ENCODE results near the gene FOXN3.

FOXN3 gene

DNA sequence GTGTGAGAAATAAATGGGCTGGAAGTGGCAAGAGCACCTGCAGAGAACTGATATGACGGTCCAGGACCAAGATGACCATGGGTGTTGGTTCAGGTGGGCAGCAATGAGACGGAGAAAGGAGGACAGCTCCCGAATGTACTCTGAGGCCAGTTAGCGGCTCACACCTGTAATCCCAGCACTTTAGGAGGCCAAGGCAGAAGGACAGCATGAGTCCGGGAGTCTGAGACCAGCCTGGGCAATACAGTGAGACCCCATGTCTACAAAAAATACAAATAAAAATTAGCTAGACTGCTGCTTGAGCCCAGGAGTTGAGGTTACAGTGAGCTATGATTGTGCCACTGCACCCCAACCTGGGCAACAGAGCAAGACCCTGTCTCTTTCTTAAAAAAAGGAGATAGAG, 60.1 kb downstream of the FOXN3 start:
- FAIRE-seq = no peak

DNA sequence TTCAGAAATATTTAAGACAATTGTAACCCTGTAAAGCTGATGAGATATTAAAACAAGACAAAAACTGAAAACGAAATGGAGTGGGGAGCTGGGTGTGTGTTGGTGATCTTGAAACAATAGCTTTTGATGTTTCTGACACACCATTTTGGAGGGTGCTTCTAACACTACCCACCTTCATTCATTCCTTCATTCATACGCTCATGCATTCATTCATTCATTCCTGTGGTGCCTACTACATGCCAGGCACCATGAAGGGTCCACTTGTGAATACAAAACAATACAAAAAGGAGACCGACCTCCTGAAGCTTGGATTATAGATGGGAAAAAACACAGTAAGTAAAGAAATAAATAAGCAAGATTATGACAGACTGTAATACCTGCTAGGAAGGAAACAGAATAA, 60.5 kb downstream of the FOXN3 start:
- no peak for FAIRE-seq

DNA sequence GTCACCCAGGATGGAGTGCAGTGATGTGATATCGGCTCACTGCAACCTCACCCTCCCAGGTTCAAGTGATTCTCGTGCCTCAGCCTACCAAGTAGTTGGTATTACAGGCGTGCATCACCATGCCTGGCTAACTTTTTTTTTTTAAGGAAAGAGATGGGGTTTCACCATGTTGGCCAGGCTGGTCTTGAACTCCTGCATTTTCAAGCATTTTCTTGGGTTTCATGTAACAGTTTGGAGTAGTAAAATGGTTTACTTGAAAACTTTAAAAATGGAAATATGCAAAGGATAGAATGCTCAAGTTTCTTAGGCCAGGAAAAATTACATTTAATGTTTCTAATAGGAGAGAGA, 63.3 kb downstream of the FOXN3 start:
- FAIRE-seq = no peak

DNA sequence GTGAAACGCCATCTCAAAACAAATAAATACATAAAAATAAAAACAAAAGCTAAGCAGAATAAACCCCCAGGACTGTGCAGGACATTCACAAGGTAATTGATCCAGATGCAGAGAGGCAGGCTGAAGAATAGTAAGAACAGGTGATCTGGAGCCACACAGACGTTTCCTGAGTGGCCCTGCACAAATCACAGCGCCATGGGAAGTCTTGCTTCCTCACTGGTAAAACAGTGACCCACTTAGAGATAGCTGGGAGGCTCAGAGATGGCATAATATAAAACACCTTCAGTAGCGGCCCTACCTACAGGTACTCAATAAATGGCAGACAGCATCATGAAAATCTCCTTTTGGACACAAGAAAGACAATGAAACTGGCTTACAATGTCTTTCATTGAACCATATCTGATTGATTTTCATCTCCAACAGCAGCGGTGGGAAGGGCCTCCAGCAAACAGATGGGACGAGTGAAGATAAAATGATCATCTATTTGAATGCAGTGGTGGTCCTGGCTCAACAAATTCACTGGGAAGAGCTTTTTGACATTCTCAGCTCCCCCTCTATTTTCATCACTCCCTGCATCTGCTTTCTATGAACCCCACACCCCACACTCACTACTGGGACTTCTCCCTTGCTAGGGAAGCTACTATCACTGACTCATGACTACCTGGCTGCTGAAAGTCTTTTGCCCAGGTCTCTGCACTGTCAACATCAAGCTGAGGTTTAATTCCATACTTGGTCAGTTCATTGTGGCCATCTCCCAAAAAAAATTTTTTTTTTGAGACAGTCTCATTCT, 63.9 kb downstream of the FOXN3 start:
- FAIRE-seq = no peak

DNA sequence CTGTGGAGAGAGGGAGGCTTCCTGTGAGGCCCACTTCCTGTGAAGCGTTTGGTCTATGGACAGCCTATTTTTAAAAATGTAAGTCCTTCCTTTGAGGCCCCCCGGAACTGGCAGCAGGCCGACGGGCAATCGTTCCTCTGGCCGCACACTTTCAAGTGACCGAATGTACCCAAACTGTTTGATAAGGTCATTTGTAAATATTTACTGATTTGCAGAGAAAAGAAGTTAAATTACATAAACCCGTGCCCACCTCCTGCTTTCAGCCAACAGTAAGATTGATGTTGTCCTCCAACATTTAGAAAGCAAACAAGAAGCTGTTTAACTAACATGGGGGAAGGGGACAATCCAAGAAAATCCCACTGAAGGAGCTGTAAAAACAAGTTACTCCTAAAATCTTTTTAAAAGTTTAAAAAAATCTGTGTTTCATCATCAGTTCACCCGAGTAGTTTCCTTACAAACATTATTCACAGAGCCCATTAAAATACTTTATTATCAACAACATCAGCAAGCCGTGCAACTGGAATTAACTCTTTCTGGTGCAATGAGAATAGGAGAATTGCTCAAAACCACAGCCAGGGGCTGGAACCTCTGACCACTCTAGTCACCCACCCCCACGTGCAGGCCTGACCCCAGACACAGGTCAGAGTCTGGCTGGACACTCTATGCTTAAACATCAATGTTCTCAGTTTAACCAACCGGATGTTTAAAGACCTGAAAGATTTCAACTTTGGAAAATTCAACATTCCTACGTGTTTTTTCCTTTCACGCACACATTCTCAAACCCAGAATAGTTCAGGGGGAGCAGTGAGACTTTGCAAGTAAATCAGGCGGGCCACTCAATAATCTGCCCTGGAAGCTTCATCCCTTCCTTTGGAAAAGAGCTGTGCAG, 65.3 kb downstream of the FOXN3 start:
- FAIRE-seq = no peak

DNA sequence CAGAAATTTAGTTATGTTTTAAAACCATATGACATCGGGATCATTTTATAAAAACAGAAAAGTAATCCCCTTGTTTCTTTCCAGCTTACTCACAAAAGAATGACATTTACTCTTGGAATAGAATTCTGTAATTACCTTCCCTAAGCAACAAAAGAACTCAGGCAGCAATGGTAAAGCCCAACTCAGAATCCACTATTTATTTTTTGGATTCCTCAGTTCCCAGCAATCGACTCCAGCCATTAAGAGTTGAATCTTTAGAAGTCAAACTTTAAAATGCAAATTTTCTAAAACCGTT, 65.9 kb downstream of the FOXN3 start:
- FAIRE-seq = no peak

DNA sequence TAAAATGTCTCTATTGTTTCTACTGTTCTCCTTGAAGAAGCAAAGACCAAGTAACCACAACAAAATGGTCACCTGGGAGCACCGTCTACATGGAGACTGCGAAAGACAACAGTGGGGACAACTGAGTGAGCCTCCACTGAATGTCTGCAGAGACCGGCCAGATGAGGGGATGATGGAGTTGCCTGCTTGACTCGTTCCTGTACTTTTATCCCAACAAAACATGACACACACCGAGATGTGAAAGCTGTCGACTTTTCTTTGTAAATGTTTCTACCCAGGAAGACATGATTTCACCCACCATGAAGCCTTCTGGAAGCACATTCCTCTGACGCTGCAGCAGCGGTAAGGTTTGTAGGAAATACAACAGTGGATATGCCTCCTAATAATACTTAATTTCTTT, 66.9 kb downstream of the FOXN3 start:
- no peak for FAIRE-seq

DNA sequence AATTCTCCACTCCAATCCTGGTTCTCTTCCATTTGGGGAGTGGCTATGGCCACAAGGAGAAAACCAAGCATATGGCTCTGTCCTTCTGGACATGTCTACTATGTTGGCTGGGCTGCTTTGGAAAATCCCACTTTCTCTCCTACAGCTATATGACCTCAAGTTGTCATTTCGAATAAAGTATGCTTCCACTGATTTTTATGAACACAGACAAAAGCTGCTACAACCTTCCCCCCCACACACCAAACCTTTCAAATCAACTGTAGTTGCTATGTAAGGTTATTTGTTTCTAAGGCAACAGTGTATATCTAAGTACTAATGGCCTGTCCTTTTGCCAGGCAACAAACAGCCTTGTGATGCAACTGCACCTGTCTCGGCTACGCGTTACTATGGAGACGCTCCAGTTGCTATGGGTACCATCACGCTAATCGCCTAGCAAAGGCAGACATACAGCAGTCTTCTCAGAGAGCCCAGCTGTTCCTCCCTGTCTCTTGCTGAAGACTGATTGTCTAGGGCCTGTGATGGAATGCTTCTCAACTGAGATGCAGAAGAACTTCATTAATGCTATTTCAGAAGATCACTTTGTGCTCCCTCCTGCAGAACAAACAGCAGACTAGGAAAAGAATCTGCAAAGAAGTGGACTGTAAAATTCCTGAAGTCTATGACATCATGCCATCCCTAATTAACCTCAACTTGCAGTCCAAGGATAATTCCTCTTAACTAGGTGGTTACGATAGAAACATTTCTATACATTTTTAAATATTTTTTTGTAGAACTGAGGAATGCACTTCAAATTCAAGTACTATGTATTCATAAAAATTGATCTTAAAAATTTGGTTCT, 67.6 kb downstream of the FOXN3 start:
- no peak for FAIRE-seq

DNA sequence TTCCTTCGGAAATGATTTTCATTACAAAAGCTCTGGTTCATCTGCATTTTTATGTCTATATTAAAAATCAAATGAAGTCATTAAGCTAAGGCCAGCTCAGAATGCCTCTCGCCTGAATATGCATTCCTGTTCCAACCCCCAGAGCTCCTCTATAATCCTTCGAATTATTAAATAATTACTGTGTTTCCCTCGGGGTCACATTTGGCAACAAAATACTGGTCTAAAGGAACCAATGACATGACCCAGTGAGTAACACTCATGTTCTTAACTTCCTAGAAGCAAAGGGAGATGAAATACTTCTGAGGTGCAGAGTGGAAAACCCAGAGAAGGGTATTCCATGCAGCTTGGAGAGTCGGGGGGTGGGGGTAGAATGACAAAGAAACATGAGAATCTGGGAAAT, 68.3 kb downstream of the FOXN3 start:
- no peak for FAIRE-seq

DNA sequence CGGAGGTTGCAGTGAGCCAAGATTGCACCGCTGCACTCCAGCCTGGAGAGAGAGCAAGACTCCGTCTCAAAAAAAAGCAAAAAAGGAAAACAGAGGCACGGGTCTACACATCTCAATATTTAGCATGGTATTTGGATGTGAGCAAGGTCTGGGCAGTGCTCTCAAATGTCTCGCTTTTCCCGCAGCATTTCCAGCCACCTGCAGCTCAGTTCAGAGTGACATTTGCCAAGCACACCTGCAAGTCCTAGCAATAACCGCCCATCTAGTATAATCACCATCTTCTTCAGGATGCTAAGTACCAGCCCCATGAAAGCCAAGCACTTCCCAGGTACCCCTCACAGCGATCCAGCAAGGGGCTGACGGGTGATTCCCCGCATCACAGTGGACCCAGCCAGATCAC, 69.1 kb downstream of the FOXN3 start:
- FAIRE-seq = no peak

DNA sequence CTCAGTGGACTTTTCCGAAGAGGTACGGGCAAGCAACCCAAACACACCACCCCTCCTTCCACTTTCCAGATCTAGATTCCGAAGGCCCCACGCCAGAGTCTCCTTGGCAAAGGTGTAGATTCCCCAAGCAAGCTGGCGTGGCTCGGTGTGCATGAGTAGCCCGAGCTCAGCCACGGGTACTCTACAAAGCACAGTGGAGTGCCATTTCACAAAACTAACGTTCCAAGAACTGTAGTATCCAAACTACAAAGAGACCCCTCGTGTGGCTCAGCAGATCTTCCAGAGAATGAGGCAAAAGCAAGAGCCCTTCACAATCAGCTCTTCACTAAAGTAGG, 72.1 kb downstream of the FOXN3 start:
- FAIRE-seq = no peak

DNA sequence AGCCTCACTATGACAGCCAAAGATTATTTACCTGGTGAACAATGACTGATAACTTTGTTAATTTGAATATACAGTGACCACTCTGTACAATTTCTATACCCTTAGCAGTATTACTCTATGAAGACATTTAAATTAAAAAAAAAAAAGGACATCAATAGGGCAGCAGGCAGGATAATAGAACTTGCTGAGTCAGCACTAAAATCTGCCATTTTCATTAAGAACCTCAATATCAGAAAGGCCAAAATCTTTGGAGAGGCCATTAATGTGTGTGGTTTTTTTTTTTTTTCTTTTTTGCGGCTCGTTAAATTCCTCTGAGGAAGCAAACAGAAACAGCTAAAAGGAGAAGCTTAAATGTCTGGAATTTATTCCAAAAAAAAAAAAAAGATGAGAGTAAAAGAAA, 73.7 kb downstream of the FOXN3 start:
- FAIRE-seq = no peak

DNA sequence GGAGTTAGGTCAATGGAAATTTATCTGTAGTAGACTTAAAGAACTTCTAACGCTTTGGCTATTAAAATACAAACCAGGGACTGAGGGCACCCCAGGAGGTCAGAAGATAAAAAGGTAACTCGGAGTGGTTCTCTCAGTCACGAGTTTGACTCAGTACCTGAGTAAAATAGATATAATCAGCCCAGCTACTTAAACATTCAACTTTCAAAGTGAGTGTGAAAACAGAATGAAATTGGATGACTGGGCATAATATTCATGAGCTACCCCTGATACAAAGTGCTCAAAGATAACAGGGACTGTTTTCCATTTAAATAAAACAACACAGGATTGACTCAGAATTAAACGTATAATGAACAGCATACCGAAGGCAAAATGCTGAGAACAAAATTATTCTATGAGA, 75.0 kb downstream of the FOXN3 start:
- no peak for FAIRE-seq

DNA sequence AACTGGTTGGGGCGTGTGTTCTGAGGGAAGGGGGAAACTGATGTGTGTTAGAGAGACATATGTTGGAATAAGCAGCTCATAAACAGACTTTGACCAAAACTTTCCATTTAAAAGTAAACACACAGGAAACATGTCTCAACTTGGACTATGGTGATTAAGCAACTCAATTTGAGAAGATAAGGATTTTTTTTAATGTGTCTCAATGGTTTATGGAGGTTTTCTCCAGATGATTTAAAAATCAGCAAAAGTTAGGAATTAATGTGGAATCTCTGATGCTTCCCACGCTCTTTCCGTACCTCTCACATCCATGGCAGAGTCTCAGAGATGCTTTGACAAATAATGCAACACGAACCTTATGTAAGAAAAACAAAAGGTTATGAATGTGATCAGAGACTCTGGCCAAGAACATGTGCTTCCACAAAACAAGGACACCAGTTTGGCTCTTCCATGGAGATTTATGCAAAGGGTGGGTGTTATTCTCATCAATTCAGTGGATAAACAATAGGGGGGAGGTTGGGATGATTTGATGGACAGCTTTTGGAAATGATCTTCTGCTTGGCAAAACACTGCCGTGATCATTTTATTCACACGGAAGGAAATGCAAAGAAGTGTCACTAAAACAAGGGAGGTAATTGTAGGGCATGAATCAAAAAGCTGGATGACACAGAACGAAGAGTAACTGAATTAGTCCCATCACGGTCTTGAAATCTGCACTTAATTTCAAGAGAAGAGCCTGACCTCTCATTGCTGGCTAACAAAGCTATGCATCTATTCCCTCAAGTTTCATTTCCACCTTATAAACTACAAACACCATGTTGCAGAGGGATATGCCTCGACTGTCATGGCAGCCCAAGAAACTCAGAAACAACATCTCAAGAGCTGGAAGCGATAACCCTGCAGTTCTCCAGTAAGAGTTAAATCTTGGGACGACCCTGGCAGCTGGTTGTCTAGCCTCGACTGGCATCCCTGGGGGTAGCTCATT, 76.5 kb downstream of the FOXN3 start:
- no peak for FAIRE-seq

DNA sequence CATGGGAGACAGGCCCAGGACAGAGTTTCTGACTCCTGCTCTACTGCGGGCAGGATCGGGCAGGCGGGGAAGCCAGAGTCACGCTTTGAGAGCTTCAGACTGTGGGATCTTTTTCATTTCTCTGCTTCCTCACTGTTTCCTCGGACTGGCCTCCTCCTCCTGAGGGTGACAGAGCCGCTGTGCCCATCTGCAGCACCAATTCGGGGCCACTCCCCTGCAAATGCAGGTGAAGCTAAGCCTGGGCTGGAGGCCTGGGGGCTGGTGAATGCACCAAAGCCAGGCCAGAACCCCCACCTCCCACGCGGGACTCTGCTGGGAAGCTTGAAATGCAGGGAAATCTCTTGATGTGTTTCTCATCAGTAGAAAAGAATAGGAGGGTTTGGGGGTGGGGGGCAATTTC, 77.5 kb downstream of the FOXN3 start:
- no peak for FAIRE-seq

DNA sequence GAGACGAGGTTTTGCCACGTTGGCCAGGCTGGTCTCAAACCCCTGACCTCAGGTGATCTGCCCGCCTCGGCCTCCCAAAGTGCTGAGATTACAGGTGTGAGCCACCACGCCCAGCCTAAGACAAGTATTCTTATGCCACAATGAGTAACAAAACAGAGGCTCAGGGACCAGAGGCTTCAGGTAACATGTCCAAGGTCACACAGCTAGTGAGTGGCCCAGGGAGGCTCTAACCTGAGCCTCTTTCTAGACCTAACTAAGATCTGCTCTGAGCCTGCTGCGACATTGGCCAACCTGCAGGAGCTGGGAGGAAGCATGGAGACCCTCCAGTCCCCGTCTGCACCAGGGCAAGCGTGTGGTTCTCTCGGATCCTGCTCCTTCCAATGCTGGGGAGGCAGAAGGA, 77.9 kb downstream of the FOXN3 start:
- no peak for FAIRE-seq

DNA sequence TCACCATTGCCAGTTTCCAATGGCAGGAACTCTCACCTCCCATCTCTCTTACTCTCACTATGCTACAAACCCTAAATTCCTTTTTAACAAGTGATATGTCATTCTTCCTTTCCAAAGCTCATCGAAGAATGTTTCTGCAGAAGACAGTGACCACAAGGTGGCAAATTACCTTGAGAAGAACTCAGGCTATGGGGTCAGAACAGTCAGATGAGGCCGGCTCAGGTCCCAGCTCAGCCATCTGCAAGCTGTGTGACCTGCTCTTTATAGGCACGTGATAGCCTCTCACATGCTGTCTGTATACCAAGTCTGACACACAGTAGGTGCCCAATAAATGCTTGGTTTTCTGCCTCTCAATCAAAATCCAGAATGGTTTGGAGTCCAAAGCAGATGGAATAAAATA, 80.7 kb downstream of the FOXN3 start:
- FAIRE-seq = no peak

DNA sequence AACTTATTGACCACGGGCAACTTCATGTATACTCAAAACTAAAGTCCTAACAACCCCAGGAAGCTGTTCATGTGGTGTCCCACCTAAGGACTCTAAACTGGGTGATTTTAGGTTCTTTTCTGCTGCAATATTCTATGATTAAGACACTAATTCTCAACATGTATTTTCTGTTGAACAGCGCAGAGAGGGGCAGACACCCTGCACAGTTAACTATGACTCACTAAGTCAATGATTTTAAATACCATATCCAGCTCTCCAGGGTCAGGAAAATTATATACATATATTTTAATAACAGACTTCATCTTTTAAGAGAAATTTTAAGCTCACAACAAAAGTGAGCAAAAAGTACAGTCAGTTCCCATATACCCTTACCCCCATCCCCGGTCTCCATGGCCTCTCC, 85.0 kb downstream of the FOXN3 start:
- FAIRE-seq = no peak

DNA sequence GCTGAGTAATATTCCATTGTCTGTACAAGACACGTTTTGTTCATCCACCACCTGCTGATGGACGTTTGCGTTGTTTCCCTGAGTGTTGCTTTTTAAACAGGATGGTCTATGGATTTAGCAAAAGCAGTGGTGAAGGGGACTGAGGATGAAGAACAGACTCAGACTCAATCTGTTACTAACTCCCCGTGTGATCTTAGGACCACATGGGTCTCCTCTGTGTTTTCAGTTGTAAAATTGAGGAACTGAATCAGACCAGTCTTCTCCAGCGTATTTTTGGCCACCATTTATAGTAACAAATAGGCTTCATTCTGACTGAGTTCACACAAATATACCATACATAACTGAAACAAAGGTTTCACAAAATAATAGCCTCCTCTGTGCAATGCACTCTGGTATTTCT, 85.6 kb downstream of the FOXN3 start:
- FAIRE-seq = no peak

DNA sequence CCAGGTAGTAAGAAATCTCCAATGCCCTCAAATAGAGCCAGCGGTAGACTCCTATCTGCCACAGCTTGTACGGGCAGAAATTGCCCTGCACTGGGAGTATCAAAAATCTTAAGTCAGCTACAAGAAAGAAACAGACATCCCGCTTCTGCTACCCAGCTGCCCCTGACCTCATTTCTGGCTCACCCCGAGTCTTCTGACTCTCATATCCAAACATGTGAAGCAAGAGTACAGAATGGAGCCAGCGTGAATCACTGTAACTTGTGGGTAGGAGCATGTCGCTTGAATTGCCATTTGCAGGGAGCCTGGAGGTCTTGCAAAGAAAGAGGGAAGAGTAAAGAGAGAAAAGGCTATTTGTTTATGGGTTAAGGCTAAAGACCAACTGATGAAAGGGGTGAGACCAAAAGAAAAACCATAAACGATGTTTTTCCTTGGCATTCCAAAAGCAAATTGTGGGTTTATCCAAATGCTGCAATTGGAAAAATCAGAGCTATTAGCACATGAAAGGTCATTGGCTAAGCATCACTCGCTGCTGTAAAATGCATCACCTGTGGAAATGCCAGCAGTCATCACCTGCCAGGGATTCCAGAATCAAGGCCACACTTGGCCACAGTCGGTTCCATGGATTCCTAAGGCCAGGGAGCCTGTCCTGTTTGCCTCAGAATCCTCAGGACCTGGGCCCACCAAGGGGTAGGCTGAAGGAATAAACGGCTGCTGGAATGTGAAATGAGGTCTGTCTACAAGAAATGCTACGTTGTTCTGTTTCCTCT, 86.6 kb downstream of the FOXN3 start:
- FAIRE-seq = no peak

DNA sequence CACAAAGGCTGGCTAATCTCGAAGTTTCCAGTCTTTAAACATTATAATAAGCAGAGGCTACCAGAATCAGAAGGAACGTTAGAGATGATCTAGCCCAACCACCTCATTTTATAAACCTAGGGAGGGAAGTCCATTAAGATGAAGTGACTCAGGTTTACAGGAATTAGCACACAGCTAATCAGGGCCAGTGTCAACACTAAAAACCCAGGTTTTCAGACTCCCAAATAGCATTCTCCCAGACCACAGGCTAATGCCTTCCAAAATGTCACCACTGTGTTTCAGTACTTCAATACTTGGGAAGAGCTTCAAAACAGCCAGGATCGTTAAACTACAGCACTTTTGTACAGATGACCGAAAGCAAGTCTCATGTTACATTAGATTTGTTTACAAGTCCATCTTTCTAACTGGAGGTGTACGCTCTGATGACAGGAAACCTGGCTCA, 89.2 kb downstream of the FOXN3 start:
- FAIRE-seq = no peak

DNA sequence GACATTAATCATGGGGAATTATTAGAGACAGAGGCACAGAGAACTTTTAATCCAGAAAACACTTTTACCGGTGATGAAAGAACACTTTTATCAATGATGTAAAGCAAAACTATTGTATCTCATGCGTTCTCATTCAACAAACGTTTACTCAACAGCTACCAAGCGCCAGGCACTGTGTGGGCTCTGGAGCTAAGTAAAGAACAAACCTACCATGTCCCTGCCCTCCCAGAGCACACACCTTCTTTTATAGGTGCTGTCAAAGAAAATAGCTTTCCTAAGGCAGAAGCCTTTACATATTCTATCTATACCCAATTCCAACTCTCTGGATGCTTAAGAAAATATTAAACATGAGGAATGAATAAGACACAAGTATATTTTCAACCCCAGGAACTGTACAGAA, 91.1 kb downstream of the FOXN3 start:
- FAIRE-seq = no peak

Measured in colon (tissue), 2 donors.